WTC11 (cell line): Measurements from ENCODE around the gene KIR3DL2.
"Not testable (repeated sequence)": the region's sequence is repeated elsewhere in the genome, so short reads cannot be mapped to it uniquely, and the experiment has no call there.

ENCODE experiments used
- NFE2L1 ChIP-seq: sonication (generic); formaldehyde crosslinking; IDR thresholded peaks from 2 replicates; pipeline ENCODE4 v1.8.1; 2023; ENCODE audit warnings: missing genetic modification reagents
- NFYB ChIP-seq: sonication (generic); formaldehyde crosslinking; conservative IDR thresholded peaks from 2 replicates; pipeline ENCODE4 v1.8.0; 2022; ENCODE audit warnings: low read depth, missing genetic modification reagents
- TEAD4 ChIP-seq: sonication (generic); formaldehyde crosslinking; IDR thresholded peaks from 2 replicates; pipeline ENCODE4 v1.8.0; 2022; ENCODE audit warnings: mild to moderate bottlenecking, missing genetic modification reagents
- ZNF219 ChIP-seq: sonication (generic); formaldehyde crosslinking; IDR thresholded peaks from 2 replicates; pipeline ENCODE4 v1.8.0; 2023; ENCODE audit warnings: missing genetic modification reagents, mild to moderate bottlenecking, borderline replicate concordance
- TF ChIP-seq, protein P1 (sequence below): sonication (generic); formaldehyde crosslinking; IDR thresholded peaks from 2 replicates; pipeline ENCODE4 v1.8.1; 2023; ENCODE audit warnings: mild to moderate bottlenecking, missing genetic modification reagents
- TF ChIP-seq, protein P2 (sequence below): sonication (generic); formaldehyde crosslinking; IDR thresholded peaks from 2 replicates; pipeline ENCODE4 v1.8.0; 2022; ENCODE audit warnings: mild to moderate bottlenecking, missing genetic modification reagents
- TF ChIP-seq, protein P3 (sequence below): sonication (generic); formaldehyde crosslinking; IDR thresholded peaks from 2 replicates; pipeline ENCODE4 v1.8.1; 2023; ENCODE audit warnings: mild to moderate bottlenecking, missing genetic modification reagents, moderate library complexity
- TF ChIP-seq, protein P4 (sequence below): fragments of 200-600 bp; IDR thresholded peaks from 2 replicates; pipeline ENCODE4 v1.8.0; 2022; ENCODE audit warnings: antibody characterized with exemption
- TF ChIP-seq, protein P5 (sequence below): sonication (generic); formaldehyde crosslinking; IDR thresholded peaks from 2 replicates; pipeline ENCODE4 v1.8.1; 2022; ENCODE audit warnings: low read depth, mild to moderate bottlenecking, moderate library complexity, missing genetic modification reagents, borderline replicate concordance

DNA sequence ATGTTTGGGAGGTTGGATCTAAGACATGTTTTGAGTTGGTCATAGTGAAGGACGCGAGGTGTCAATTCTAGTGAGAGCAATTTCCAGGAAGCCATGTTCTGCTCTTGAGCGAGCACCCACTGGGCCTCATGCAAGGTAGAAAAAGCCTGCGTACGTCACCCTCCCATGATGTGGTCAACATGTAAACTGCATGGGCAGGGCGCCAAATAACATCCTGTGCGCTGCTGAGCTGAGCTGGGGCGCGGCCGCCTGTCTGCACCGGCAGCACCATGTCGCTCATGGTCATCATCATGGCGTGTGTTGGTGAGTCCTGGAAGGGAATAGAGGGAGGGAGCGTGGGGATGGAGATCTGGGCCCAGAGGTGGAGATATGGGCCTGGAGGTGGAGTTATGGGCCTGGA is 17.7 kb upstream of the KIR3DL2 start, which contains the start of gene KIR2DS4:
- TF ChIP-seq NFYB (CRISPR knock-in tag); TEAD4 (CRISPR knock-in tag); NFE2L1; ZNF219: not testable (repeated sequence)
- TF ChIP-seq, protein P1, sequence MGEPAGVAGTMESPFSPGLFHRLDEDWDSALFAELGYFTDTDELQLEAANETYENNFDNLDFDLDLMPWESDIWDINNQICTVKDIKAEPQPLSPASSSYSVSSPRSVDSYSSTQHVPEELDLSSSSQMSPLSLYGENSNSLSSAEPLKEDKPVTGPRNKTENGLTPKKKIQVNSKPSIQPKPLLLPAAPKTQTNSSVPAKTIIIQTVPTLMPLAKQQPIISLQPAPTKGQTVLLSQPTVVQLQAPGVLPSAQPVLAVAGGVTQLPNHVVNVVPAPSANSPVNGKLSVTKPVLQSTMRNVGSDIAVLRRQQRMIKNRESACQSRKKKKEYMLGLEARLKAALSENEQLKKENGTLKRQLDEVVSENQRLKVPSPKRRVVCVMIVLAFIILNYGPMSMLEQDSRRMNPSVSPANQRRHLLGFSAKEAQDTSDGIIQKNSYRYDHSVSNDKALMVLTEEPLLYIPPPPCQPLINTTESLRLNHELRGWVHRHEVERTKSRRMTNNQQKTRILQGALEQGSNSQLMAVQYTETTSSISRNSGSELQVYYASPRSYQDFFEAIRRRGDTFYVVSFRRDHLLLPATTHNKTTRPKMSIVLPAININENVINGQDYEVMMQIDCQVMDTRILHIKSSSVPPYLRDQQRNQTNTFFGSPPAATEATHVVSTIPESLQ (CRISPR knock-in tag), result not testable (repeated sequence)
- TF ChIP-seq, protein P2, sequence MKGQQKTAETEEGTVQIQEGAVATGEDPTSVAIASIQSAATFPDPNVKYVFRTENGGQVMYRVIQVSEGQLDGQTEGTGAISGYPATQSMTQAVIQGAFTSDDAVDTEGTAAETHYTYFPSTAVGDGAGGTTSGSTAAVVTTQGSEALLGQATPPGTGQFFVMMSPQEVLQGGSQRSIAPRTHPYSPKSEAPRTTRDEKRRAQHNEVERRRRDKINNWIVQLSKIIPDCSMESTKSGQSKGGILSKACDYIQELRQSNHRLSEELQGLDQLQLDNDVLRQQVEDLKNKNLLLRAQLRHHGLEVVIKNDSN (CRISPR knock-in tag), result not testable (repeated sequence)
- TF ChIP-seq, protein P3, sequence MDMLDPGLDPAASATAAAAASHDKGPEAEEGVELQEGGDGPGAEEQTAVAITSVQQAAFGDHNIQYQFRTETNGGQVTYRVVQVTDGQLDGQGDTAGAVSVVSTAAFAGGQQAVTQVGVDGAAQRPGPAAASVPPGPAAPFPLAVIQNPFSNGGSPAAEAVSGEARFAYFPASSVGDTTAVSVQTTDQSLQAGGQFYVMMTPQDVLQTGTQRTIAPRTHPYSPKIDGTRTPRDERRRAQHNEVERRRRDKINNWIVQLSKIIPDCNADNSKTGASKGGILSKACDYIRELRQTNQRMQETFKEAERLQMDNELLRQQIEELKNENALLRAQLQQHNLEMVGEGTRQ (CRISPR knock-in tag), result not testable (repeated sequence)
- TF ChIP-seq, protein P4, sequence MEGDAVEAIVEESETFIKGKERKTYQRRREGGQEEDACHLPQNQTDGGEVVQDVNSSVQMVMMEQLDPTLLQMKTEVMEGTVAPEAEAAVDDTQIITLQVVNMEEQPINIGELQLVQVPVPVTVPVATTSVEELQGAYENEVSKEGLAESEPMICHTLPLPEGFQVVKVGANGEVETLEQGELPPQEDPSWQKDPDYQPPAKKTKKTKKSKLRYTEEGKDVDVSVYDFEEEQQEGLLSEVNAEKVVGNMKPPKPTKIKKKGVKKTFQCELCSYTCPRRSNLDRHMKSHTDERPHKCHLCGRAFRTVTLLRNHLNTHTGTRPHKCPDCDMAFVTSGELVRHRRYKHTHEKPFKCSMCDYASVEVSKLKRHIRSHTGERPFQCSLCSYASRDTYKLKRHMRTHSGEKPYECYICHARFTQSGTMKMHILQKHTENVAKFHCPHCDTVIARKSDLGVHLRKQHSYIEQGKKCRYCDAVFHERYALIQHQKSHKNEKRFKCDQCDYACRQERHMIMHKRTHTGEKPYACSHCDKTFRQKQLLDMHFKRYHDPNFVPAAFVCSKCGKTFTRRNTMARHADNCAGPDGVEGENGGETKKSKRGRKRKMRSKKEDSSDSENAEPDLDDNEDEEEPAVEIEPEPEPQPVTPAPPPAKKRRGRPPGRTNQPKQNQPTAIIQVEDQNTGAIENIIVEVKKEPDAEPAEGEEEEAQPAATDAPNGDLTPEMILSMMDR, result not testable (repeated sequence)
- TF ChIP-seq, protein P5, sequence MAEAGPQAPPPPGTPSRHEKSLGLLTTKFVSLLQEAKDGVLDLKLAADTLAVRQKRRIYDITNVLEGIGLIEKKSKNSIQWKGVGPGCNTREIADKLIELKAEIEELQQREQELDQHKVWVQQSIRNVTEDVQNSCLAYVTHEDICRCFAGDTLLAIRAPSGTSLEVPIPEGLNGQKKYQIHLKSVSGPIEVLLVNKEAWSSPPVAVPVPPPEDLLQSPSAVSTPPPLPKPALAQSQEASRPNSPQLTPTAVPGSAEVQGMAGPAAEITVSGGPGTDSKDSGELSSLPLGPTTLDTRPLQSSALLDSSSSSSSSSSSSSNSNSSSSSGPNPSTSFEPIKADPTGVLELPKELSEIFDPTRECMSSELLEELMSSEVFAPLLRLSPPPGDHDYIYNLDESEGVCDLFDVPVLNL, result not testable (repeated sequence)
